ENCODE results near the gene CCT6A. TPM values are rescaled to one million over a fixed set of nuclear protein-coding genes. Genes with fewer than 3 reads are reported as not detected.

Gene CCT6A
- total and polyA plus RNA-seq, 9 of the 15 experiments (the other 6 are each of a cell fraction or from before 2014, with no cell fraction given), result 244 to 708 (median 387) TPM

- peak; percentile 96 for TF ChIP-seq TAF1 (IDR thresholded peaks at IDR 0.05; ENCODE audit: control insufficient read depth, extremely low read depth, insufficient read depth, low read length, severe bottlenecking)
- TF ChIP-seq, protein P1, sequence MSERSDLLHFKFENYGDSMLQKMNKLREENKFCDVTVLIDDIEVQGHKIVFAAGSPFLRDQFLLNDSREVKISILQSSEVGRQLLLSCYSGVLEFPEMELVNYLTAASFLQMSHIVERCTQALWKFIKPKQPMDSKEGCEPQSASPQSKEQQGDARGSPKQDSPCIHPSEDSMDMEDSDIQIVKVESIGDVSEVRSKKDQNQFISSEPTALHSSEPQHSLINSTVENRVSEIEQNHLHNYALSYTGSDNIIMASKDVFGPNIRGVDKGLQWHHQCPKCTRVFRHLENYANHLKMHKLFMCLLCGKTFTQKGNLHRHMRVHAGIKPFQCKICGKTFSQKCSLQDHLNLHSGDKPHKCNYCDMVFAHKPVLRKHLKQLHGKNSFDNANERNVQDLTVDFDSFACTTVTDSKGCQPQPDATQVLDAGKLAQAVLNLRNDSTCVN (CRISPR knock-in tag; IDR thresholded peaks at IDR 0.05), result no peak
- 0 out of 2 replicates have a peak, but pooled peaks have one; percentile 14 for TF ChIP-seq TRIM28 (IDR thresholded peaks at IDR 0.05)
- 0 out of 2 replicates have a peak, but pooled peaks have one; percentile 21 for TF ChIP-seq GTF2A2 (tag; IDR thresholded peaks at IDR 0.05)
- no peak for TF ChIP-seq ZNF354B (CRISPR knock-in tag; IDR thresholded peaks at IDR 0.05)
- TF ChIP-seq TCF7 (IDR thresholded peaks at IDR 0.05; ENCODE audit: borderline replicate concordance), result 0 out of 2 replicates have a peak, but pooled peaks have one; percentile 59
- TF ChIP-seq PURB (CRISPR knock-in tag; IDR thresholded peaks at IDR 0.05; ENCODE audit: low read depth), result no peak
- TF ChIP-seq SRSF7 (optimal IDR thresholded peaks at IDR 0.05; ENCODE audit: low read depth, low read length), result no peak
- TF ChIP-seq NR4A1 (CRISPR knock-in tag; IDR thresholded peaks at IDR 0.05), result no peak
- no peak; the same call in 1 of the 2 replicates for TF ChIP-seq NR4A1 (tag; IDR thresholded peaks at IDR 0.05)
- TF ChIP-seq ZNF316 (IDR thresholded peaks at IDR 0.05), result no peak
- TF ChIP-seq CHCHD3 (CRISPR knock-in tag; IDR thresholded peaks at IDR 0.05), result peak; percentile 46; the same call in 1 of the 2 replicates
- TF ChIP-seq ZNF140 (CRISPR knock-in tag; IDR thresholded peaks at IDR 0.05), result no peak
- TF ChIP-seq HMG20B (CRISPR knock-in tag; IDR thresholded peaks at IDR 0.05), result no peak
- TF ChIP-seq XRCC3 (IDR thresholded peaks at IDR 0.05), result no peak
- TF ChIP-seq ELF2 (CRISPR knock-in tag; IDR thresholded peaks at IDR 0.05), result peak; percentile 45
- peak; percentile 86 for TF ChIP-seq ELF1 (tag; IDR thresholded peaks at IDR 0.05)
- TF ChIP-seq RAD21 (CRISPR knock-in tag; conservative IDR thresholded peaks at IDR 0.05 in 1 of 2, IDR thresholded peaks at IDR 0.05 in 1 of 2), result no peak
- TF ChIP-seq TAF9B (IDR thresholded peaks at IDR 0.05; ENCODE audit: partially characterized antibody), result peak; percentile 99
- no peak for TF ChIP-seq CC2D1A (IDR thresholded peaks at IDR 0.05)
- no peak for TF ChIP-seq PRPF4 (IDR thresholded peaks at IDR 0.05; ENCODE audit: insufficient read depth, low read depth, low read length, poor library complexity, severe bottlenecking)
- TF ChIP-seq AFF4 (CRISPR knock-in tag; IDR thresholded peaks at IDR 0.05), result peak; percentile 42; the same call in 1 of the 2 replicates
- no peak for TF ChIP-seq ZNF165 (CRISPR knock-in tag; IDR thresholded peaks at IDR 0.05; ENCODE audit: borderline replicate concordance)
- TF ChIP-seq HDAC6 (IDR thresholded peaks at IDR 0.05; ENCODE audit: low read depth, low read length), result no peak
- no peak for TF ChIP-seq ZNF79 (CRISPR knock-in tag; IDR thresholded peaks at IDR 0.05; ENCODE audit: low read depth)
Observed at GRCh38 chr7:56106108-56107073, 54.8 kb downstream of the CCT6A start, which contains the start of gene CHCHD2 (continued).
